ENCODE measurements around the gene EHMT1.
A peak's percentile ranks its signal among the peaks of the same experiment; 100 is the strongest.

Gene EHMT1

GRCh38 chr9:137751616-137752015 lies 132.8 kb downstream of the EHMT1 start:
- Histone ChIP-seq H3K9ac (ENCODE audit: low read length) (no peak overlapping the region), H2BK15ac (ENCODE audit: low read depth, poor library complexity, severe bottlenecking) (no peak overlapping the region), H3K4me3 (ENCODE audit: insufficient read depth in 1 of 2, low read depth in 1 of 2, low read length in 2 of 2) (no peak overlapping the region), H2AK5ac (ENCODE audit: low read length, severe bottlenecking) (no peak overlapping the region), H3K4me2 (ENCODE audit: low read length, poor library complexity, severe bottlenecking) (no peak overlapping the region), H2AFZ (ENCODE audit: low read depth, low read length) (no peak overlapping the region), H3K79me1 (replicated peaks; ENCODE audit: low read length, poor library complexity, severe bottlenecking) (peaks cover 54% of the 10 kb centered on the region), H2BK120ac (ENCODE audit: low read depth, low read length) (no peak overlapping the region), H3K27me3 (ENCODE audit: control insufficient read depth in 1 of 2, insufficient read depth in 1 of 2, low read length in 2 of 2) (no peaks in the 10 kb centered on the region), H3K9me3 (ENCODE audit: control insufficient read depth, low read length) (peaks cover 8% of the 10 kb centered on the region), H4K91ac (ENCODE audit: low read length) (no peak overlapping the region), H2BK5ac (ENCODE audit: low read depth, low read length, poor library complexity, severe bottlenecking) (no peak overlapping the region), H4K8ac (ENCODE audit: low read length) (no peak overlapping the region), H3K4ac (ENCODE audit: low read depth in 1 of 2, low read length in 2 of 2) (no peak overlapping the region), H3K4me1 (ENCODE audit: control insufficient read depth, insufficient read depth, low read depth, low read length) (peaks cover 9% of the 10 kb centered on the region), H3K23ac (ENCODE audit: low read length in 2 of 2) (peak overlapping the region in 1 of 2 experiments; percentile 46), H3K27ac (ENCODE audit: low read length, poor library complexity, severe bottlenecking) (no peak overlapping the region), H2BK12ac (ENCODE audit: low read length in 2 of 2) (no peak overlapping the region), H3K14ac (ENCODE audit: low read length in 2 of 2) (no peak overlapping the region), H3K18ac (ENCODE audit: low read depth in 1 of 2, low read length in 2 of 2) (no peak overlapping the region), H3K36me3 (ENCODE audit: control insufficient read depth in 1 of 2, insufficient read depth in 2 of 2, low read depth in 1 of 2, low read length in 2 of 2) (peaks cover 51 to 74% of the 10 kb centered on the region in 2 experiments)
- no peak for DNase-seq
- WGBS, result over 99% methylated on average over 5 of the region's 5 CpGs

- Histone ChIP-seq H2AFZ (ENCODE audit: low read depth, low read length) (no peak overlapping the region), H3K4ac (ENCODE audit: low read depth in 1 of 2, low read length in 2 of 2) (no peak overlapping the region), H3K9ac (ENCODE audit: low read length) (no peak overlapping the region), H3K4me2 (ENCODE audit: low read length, poor library complexity, severe bottlenecking) (no peak overlapping the region), H3K9me3 (ENCODE audit: control insufficient read depth, low read length) (peaks cover 8% of the 10 kb centered on the region), H2AK5ac (ENCODE audit: low read length, severe bottlenecking) (no peak overlapping the region), H2BK15ac (ENCODE audit: low read depth, poor library complexity, severe bottlenecking) (no peak overlapping the region), H3K27ac (ENCODE audit: low read length, poor library complexity, severe bottlenecking) (no peak overlapping the region), H2BK5ac (ENCODE audit: low read depth, low read length, poor library complexity, severe bottlenecking) (no peak overlapping the region), H4K91ac (ENCODE audit: low read length) (no peak overlapping the region), H3K18ac (ENCODE audit: low read depth in 1 of 2, low read length in 2 of 2) (no peak overlapping the region), H4K8ac (ENCODE audit: low read length) (no peak overlapping the region), H2BK120ac (ENCODE audit: low read depth, low read length) (no peak overlapping the region), H3K27me3 (ENCODE audit: control insufficient read depth in 1 of 2, insufficient read depth in 1 of 2, low read length in 2 of 2) (no peaks in the 10 kb centered on the region), H3K23ac (ENCODE audit: low read length in 2 of 2) (no peak overlapping the region), H3K79me1 (replicated peaks; ENCODE audit: low read length, poor library complexity, severe bottlenecking) (peaks cover 54% of the 10 kb centered on the region), H2BK12ac (ENCODE audit: low read length in 2 of 2) (no peak overlapping the region), H3K14ac (ENCODE audit: low read length in 2 of 2) (no peak overlapping the region), H3K36me3 (ENCODE audit: control insufficient read depth in 1 of 2, insufficient read depth in 2 of 2, low read depth in 1 of 2, low read length in 2 of 2) (peaks cover 54 to 68% of the 10 kb centered on the region in 2 experiments), H3K4me3 (ENCODE audit: insufficient read depth in 1 of 2, low read depth in 1 of 2, low read length in 2 of 2) (no peak overlapping the region), H3K4me1 (ENCODE audit: control insufficient read depth, insufficient read depth, low read depth, low read length) (peaks cover 12% of the 10 kb centered on the region)
- DNase-seq, result no peak
- 90% methylated on average over 13 of the region's 14 CpGs for WGBS
Measured at GRCh38 chr9:137752426-137752825, 133.6 kb downstream of the EHMT1 start.

- 97% methylated on average over 19 of the region's 22 CpGs for WGBS
- H3K36me3 ChIP-seq (ENCODE audit: control insufficient read depth in 1 of 2, insufficient read depth in 2 of 2, low read depth in 1 of 2, low read length in 2 of 2), result peaks cover 59 to 67% of the 10 kb centered on the region in 2 experiments
- H2BK12ac ChIP-seq (ENCODE audit: low read length in 2 of 2), result no peak overlapping the region
- no peak overlapping the region for H3K4me2 ChIP-seq (ENCODE audit: low read length, poor library complexity, severe bottlenecking)
- H3K4ac ChIP-seq (ENCODE audit: low read depth in 1 of 2, low read length in 2 of 2), result no peak overlapping the region
- no peak for DNase-seq
- no peak overlapping the region for H3K23ac ChIP-seq (ENCODE audit: low read length in 2 of 2)
- H3K27ac ChIP-seq (ENCODE audit: low read length, poor library complexity, severe bottlenecking), result no peak overlapping the region
- H2AFZ ChIP-seq (ENCODE audit: low read depth, low read length), result no peak overlapping the region
- H3K9me3 ChIP-seq (ENCODE audit: control insufficient read depth, low read length), result peaks cover 8% of the 10 kb centered on the region
- H3K9ac ChIP-seq (ENCODE audit: low read length), result no peak overlapping the region
- no peak overlapping the region for H2AK5ac ChIP-seq (ENCODE audit: low read length, severe bottlenecking)
- no peak overlapping the region for H2BK120ac ChIP-seq (ENCODE audit: low read depth, low read length)
- peaks cover 18% of the 10 kb centered on the region for H3K4me1 ChIP-seq (ENCODE audit: control insufficient read depth, insufficient read depth, low read depth, low read length)
- no peak overlapping the region for H2BK15ac ChIP-seq (ENCODE audit: low read depth, poor library complexity, severe bottlenecking)
- H4K8ac ChIP-seq (ENCODE audit: low read length), result no peak overlapping the region
- peaks cover 53% of the 10 kb centered on the region for H3K79me1 ChIP-seq (replicated peaks; ENCODE audit: low read length, poor library complexity, severe bottlenecking)
- H3K18ac ChIP-seq (ENCODE audit: low read depth in 1 of 2, low read length in 2 of 2), result no peak overlapping the region
- no peaks in the 10 kb centered on the region for H3K27me3 ChIP-seq (ENCODE audit: control insufficient read depth in 1 of 2, insufficient read depth in 1 of 2, low read length in 2 of 2)
- no peak overlapping the region for H2BK5ac ChIP-seq (ENCODE audit: low read depth, low read length, poor library complexity, severe bottlenecking)
- no peak overlapping the region for H3K4me3 ChIP-seq (ENCODE audit: insufficient read depth in 1 of 2, low read depth in 1 of 2, low read length in 2 of 2)
- H4K91ac ChIP-seq (ENCODE audit: low read length), result no peak overlapping the region
- H3K14ac ChIP-seq (ENCODE audit: low read length in 2 of 2), result no peak overlapping the region
Measured at GRCh38 chr9:137753192-137753765, 134.5 kb downstream of the EHMT1 start.

GRCh38 chr9:137755261-137755927 lies 136.6 kb downstream of the EHMT1 start:
- Histone ChIP-seq H3K4me2 (ENCODE audit: low read length, poor library complexity, severe bottlenecking) (no peak overlapping the region), H2BK15ac (ENCODE audit: low read depth, poor library complexity, severe bottlenecking) (no peak overlapping the region), H3K27me3 (ENCODE audit: control insufficient read depth in 1 of 2, insufficient read depth in 1 of 2, low read length in 2 of 2) (no peaks in the 10 kb centered on the region), H2AFZ (ENCODE audit: low read depth, low read length) (no peak overlapping the region), H3K27ac (ENCODE audit: low read length, poor library complexity, severe bottlenecking) (no peak overlapping the region), H2BK5ac (ENCODE audit: low read depth, low read length, poor library complexity, severe bottlenecking) (no peak overlapping the region), H3K4me3 (ENCODE audit: insufficient read depth in 1 of 2, low read depth in 1 of 2, low read length in 2 of 2) (no peak overlapping the region), H4K8ac (ENCODE audit: low read length) (no peak overlapping the region), H3K9ac (ENCODE audit: low read length) (no peak overlapping the region), H3K4ac (ENCODE audit: low read depth in 1 of 2, low read length in 2 of 2) (no peak overlapping the region), H3K4me1 (ENCODE audit: control insufficient read depth, insufficient read depth, low read depth, low read length) (peaks cover 22% of the 10 kb centered on the region), H4K91ac (ENCODE audit: low read length) (no peak overlapping the region), H2BK12ac (ENCODE audit: low read length in 2 of 2) (no peak overlapping the region), H3K23ac (ENCODE audit: low read length in 2 of 2) (no peak overlapping the region), H2BK120ac (ENCODE audit: low read depth, low read length) (no peak overlapping the region), H3K79me1 (replicated peaks; ENCODE audit: low read length, poor library complexity, severe bottlenecking) (peaks cover 53% of the 10 kb centered on the region), H3K18ac (ENCODE audit: low read depth in 1 of 2, low read length in 2 of 2) (no peak overlapping the region), H2AK5ac (ENCODE audit: low read length, severe bottlenecking) (no peak overlapping the region), H3K36me3 (ENCODE audit: control insufficient read depth in 1 of 2, insufficient read depth in 2 of 2, low read depth in 1 of 2, low read length in 2 of 2) (peaks cover 66 to 74% of the 10 kb centered on the region in 2 experiments), H3K14ac (ENCODE audit: low read length in 2 of 2) (no peak overlapping the region), H3K9me3 (ENCODE audit: control insufficient read depth, low read length) (peaks cover 8% of the 10 kb centered on the region)
- no peak for DNase-seq
- WGBS, result 98% methylated on average over 7 of the region's 7 CpGs
